A673 (cell line): ENCODE results near the gene RERE. TPM values are rescaled to one million over a fixed set of nuclear protein-coding genes. Genes with fewer than 3 reads are reported as not detected.

Source experiments
- BruUV-seq: library from RNA; stranded (reverse); fragments of 400-500 nt; replicated peaks from 2 replicates; lab custom pipeline; 2021; lab: Mats Ljungman, UMichigan
- CTCF ChIA-PET: fragments of 300-600 bp; sonication (Branson Sonifier 250); formaldehyde crosslinking; loops from one replicate; lab custom pipeline; 2022; ENCODE audit warnings: antibody characterized with exemption; lab: Charles Lee
- POLR2A ChIA-PET: fragments of 300-600 bp; sonication (Branson Sonifier 250); formaldehyde crosslinking; loops from one replicate; lab custom pipeline; 2022; ENCODE audit warnings: antibody characterized with exemption; ENCODE audit not compliant: low non-redundant PET; lab: Charles Lee
- DNase-seq: peaks from one replicate; pipeline ENCODE4 v3.0.0-alpha.2; 2015; ENCODE audit warnings: low spot score
- H3K27ac ChIP-seq: fragments of 200-600 bp; sonication (generic); 2 replicates; pipeline ENCODE4 v1.5.1; 2016; ENCODE audit warnings: mixed run types, low read depth, mild to moderate bottlenecking, mixed read lengths, antibody characterized with exemption, low read length; ENCODE audit not compliant: poor library complexity, severe bottlenecking
- H3K27me3 ChIP-seq: fragments of 200-600 bp; sonication (generic); replicated peaks from 2 replicates; pipeline ENCODE4 v1.6.1; 2017; ENCODE audit warnings: mixed run types, low read depth, mild to moderate bottlenecking, mixed read lengths, antibody characterized with exemption, low read length; ENCODE audit not compliant: insufficient read depth, poor library complexity
- H3K36me3 ChIP-seq: fragments of 200-600 bp; sonication (generic); 2 replicates; pipeline ENCODE4 v1.6.1; 2016; ENCODE audit warnings: mixed run types, mild to moderate bottlenecking, mixed read lengths, antibody characterized with exemption, low read length; ENCODE audit not compliant: insufficient read depth, poor library complexity, severe bottlenecking
- H3K4me1 ChIP-seq: fragments of 200-600 bp; sonication (generic); 2 replicates; pipeline ENCODE4 v1.6.1; 2017; ENCODE audit warnings: mixed run types, mild to moderate bottlenecking, mixed read lengths, antibody characterized with exemption, low read length; ENCODE audit not compliant: insufficient read depth, poor library complexity, severe bottlenecking
- H3K4me3 ChIP-seq: fragments of 200-600 bp; sonication (generic); 2 replicates; pipeline ENCODE4 v1.5.1; 2016; ENCODE audit warnings: low read depth, mixed run types, mild to moderate bottlenecking, mixed read lengths, low read length; ENCODE audit not compliant: poor library complexity, severe bottlenecking
- H3K9me3 ChIP-seq: fragments of 200-600 bp; sonication (generic); 2 replicates; pipeline ENCODE4 v1.6.1; 2016; ENCODE audit warnings: mixed run types, low read depth, mild to moderate bottlenecking, mixed read lengths, antibody characterized with exemption, low read length; ENCODE audit not compliant: poor library complexity, severe bottlenecking
- EZH2 ChIP-seq: fragments of 200-600 bp; sonication (generic); IDR thresholded peaks from 2 replicates; pipeline ENCODE4 v1.6.1; 2017; ENCODE audit warnings: borderline replicate concordance, low read depth, mild to moderate bottlenecking, mixed read lengths, antibody characterized with exemption, low read length; ENCODE audit not compliant: poor library complexity, severe bottlenecking
- intact Hi-C: fragments of 100-400 bp; cut with micrococcal nuclease; formaldehyde crosslinking; loops from one replicate; pipeline ENCODE4 v1.10.0; 2022; ENCODE audit not compliant: unreplicated experiment
- total RNA-seq: library from RNA; stranded (reverse); gene quantifications from 2 replicates; pipeline ENCODE4 v1.2.3, GENCODE V29; 2021
- TF ChIP-seq, protein P1 (sequence below): fragments of 300-800, 200-600 bp; sonication (generic); conservative IDR thresholded peaks from 2 replicates; pipeline ENCODE4 v1.5.1; 2017; ENCODE audit warnings: low read depth, mild to moderate bottlenecking, antibody characterized with exemption, low read length, moderate library complexity, mixed read lengths

RERE gene
- total RNA-seq, 1 experiment from 2014 or later: 188 TPM

GRCh38 chr1:8335246-8335645 lies 482.2 kb downstream of the RERE start:
- TF ChIP-seq EZH2: no peak
- Histone ChIP-seq H3K9me3 (no peaks in the 10 kb centered on the region), H3K4me1 (no peaks in the 10 kb centered on the region), H3K36me3 (no peaks in the 10 kb centered on the region), H3K4me3 (no peak overlapping the region), H3K27ac (no peak overlapping the region), H3K27me3 (no peaks in the 10 kb centered on the region)
- ChIA-PET CTCF (no interaction called here), POLR2A (no interaction called here)
- no TSS peak for BruUV-seq
- intact Hi-C loops: no loop called here
- DNase-seq: no peak

DNA sequence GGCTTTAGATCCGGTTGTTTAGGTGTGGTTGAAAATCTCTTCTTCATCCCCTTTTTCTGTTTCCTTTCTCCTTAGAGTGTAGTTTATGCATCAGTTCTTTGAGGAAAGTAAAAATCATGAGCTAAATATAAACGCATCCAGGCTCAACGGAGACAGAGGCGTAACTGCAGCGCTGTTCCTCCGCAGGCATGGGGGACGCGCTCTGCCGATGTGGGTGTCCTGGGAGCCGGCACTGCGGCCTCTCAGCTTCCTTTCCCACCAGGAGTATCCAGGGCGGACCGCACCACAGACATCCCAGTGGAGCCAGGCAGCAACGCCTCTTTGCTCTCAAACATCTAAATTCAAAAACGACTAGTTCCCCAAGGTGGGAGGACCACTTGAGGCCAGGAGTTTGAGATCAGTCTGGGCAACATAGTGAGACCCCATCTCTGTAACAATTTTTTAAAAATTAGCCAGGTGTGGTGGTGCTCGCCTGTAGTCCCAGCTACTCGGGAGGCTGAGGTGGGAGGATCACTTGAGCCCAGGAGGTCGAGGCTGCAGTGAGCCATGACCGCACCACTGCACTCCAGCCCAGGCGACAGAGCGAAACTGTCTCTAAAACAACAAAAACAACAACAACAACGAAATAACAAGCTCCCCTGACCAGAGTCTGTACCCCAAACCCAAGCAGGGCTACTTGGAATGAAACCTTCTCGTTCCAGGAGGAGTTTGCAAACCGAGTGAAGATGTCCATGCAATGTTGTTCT lies 483.2 kb downstream of the RERE start:
- Histone ChIP-seq H3K27me3 (no peaks in the 10 kb centered on the region), H3K4me3 (no peak overlapping the region), H3K4me1 (no peaks in the 10 kb centered on the region), H3K27ac (no peak overlapping the region), H3K9me3 (no peaks in the 10 kb centered on the region), H3K36me3 (no peaks in the 10 kb centered on the region)
- no peak for DNase-seq
- intact Hi-C loops: no loop called here
- ChIA-PET POLR2A (interaction anchor here (0.8 kb wide), 1 partner anchor 315 kb away, joined by 3 read pairs; no protein-coding TSS in a partner anchor), CTCF (interaction anchor here (2.0 kb wide), 1 partner anchor 20 kb away, joined by 12 read pairs; no protein-coding TSS in a partner anchor)
- TF ChIP-seq EZH2: no peak
- TF ChIP-seq, protein P1, sequence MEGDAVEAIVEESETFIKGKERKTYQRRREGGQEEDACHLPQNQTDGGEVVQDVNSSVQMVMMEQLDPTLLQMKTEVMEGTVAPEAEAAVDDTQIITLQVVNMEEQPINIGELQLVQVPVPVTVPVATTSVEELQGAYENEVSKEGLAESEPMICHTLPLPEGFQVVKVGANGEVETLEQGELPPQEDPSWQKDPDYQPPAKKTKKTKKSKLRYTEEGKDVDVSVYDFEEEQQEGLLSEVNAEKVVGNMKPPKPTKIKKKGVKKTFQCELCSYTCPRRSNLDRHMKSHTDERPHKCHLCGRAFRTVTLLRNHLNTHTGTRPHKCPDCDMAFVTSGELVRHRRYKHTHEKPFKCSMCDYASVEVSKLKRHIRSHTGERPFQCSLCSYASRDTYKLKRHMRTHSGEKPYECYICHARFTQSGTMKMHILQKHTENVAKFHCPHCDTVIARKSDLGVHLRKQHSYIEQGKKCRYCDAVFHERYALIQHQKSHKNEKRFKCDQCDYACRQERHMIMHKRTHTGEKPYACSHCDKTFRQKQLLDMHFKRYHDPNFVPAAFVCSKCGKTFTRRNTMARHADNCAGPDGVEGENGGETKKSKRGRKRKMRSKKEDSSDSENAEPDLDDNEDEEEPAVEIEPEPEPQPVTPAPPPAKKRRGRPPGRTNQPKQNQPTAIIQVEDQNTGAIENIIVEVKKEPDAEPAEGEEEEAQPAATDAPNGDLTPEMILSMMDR: no peak
- BruUV-seq: no TSS peak

GRCh38 chr1:8333246-8333987 lies 484.0 kb downstream of the RERE start:
- no peak overlapping the region for H3K4me3 ChIP-seq

More at GRCh38 chr1:8333246-8333987, 484.0 kb downstream of the RERE start:
- H3K4me1 ChIP-seq: no peaks in the 10 kb centered on the region
- DNase-seq: no peak
- H3K36me3 ChIP-seq: no peaks in the 10 kb centered on the region
- intact Hi-C loops: no loop called here
- ChIA-PET POLR2A (interaction anchor here (0.8 kb wide), 1 partner anchor 314 kb away, joined by 3 read pairs; no protein-coding TSS in a partner anchor), CTCF (interaction anchor here (2.0 kb wide), 1 partner anchor 19 kb away, joined by 12 read pairs; no protein-coding TSS in a partner anchor)
- no peak overlapping the region for H3K27ac ChIP-seq
- BruUV-seq: no TSS peak
- no peaks in the 10 kb centered on the region for H3K9me3 ChIP-seq
- TF ChIP-seq, protein P1: no peak
- TF ChIP-seq EZH2: no peak
- no peaks in the 10 kb centered on the region for H3K27me3 ChIP-seq
